ENCODE results near the gene JPH3. TPM values are rescaled to one million over a fixed set of nuclear protein-coding genes. Genes with fewer than 3 reads are reported as not detected.

JPH3 gene
- total RNA-seq, 6 experiments from 2014 or later = not detected

GRCh38 chr16:87598431-87598830 is 3.9 kb upstream of the JPH3 start:
- TF ChIP-seq, protein P1, sequence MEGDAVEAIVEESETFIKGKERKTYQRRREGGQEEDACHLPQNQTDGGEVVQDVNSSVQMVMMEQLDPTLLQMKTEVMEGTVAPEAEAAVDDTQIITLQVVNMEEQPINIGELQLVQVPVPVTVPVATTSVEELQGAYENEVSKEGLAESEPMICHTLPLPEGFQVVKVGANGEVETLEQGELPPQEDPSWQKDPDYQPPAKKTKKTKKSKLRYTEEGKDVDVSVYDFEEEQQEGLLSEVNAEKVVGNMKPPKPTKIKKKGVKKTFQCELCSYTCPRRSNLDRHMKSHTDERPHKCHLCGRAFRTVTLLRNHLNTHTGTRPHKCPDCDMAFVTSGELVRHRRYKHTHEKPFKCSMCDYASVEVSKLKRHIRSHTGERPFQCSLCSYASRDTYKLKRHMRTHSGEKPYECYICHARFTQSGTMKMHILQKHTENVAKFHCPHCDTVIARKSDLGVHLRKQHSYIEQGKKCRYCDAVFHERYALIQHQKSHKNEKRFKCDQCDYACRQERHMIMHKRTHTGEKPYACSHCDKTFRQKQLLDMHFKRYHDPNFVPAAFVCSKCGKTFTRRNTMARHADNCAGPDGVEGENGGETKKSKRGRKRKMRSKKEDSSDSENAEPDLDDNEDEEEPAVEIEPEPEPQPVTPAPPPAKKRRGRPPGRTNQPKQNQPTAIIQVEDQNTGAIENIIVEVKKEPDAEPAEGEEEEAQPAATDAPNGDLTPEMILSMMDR (IDR thresholded peaks at IDR 0.05) = no peak
- peaks cover 33% of the 10 kb centered on the region for H3K27me3 Mint-ChIP-seq (ENCODE audit: insufficient read depth)
- no peak overlapping the region for H3K27ac Mint-ChIP-seq
- DNase-seq = no peak
- H3K36me3 Mint-ChIP-seq (ENCODE audit: low read depth) = no peaks in the 10 kb centered on the region
- H3K4me3 Mint-ChIP-seq = no peak overlapping the region
- H3K4me1 Mint-ChIP-seq (ENCODE audit: low read depth) = no peaks in the 10 kb centered on the region
- H3K9me3 Mint-ChIP-seq = peaks cover 4% of the 10 kb centered on the region; the same call in 1 of the 2 replicates

DNA sequence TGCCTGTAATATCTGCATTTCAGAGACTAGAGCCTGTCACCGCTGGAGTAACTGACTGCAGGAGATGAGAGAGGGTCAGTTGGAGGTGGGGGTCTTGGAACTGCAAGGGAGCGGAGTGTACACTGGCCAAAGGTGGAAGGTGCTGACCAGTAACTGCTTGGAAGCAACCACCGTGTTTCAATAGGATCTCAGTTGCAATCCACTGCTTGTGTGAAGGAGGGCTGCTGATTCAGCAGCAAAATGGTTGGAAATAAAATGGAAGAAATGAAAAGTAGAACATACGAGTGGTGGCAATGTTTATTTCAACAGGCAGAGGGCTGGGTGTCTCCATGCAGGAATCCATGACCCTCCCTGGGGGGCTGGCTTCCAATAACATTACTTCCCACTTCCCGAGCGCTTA is 2.1 kb upstream of the JPH3 start:
- TF ChIP-seq, protein P1 (IDR thresholded peaks at IDR 0.05) = no peak
- H3K27me3 Mint-ChIP-seq (ENCODE audit: insufficient read depth) = peaks cover 47% of the 10 kb centered on the region
- H3K4me3 Mint-ChIP-seq = no peak overlapping the region
- DNase-seq = no peak
- H3K27ac Mint-ChIP-seq = no peak overlapping the region
- no peaks in the 10 kb centered on the region for H3K4me1 Mint-ChIP-seq (ENCODE audit: low read depth)
- H3K9me3 Mint-ChIP-seq = peaks cover 4% of the 10 kb centered on the region; the same call in 1 of the 2 replicates
- no peaks in the 10 kb centered on the region for H3K36me3 Mint-ChIP-seq (ENCODE audit: low read depth)

DNA sequence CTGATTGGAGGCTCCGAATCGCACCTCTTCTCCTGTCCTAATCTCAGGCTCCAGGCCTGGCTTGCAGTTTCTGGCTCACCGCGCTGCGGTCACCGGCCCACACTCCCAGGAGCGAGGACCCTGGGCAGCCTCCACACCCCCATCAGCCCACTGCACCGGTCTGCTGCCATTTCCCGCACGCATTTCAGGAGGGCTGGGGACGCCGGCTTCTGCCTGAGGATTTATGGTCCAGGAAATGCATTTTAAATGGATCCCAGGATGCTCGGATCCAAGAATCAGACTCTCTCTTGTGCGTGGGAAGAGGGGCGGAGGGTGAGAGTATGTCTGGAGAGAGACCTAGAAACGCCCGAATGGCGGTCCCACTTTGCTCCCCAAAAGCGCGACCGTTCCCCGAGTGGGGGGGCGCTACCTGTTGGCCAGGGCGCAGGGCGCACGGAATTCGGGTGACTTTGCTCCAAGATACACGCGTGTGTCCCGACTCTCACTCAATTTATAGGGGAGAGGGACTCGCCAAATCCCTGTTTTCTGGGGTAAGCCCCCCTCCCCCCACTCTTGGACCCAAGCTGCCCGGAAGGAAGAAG is 817 bp upstream of the JPH3 start:
- Mint-ChIP-seq H3K36me3 (ENCODE audit: low read depth) (no peaks in the 10 kb centered on the region), H3K27ac (no peak overlapping the region), H3K9me3 (peaks cover 4% of the 10 kb centered on the region; the same call in 1 of the 2 replicates), H3K4me3 (no peak overlapping the region), H3K27me3 (ENCODE audit: insufficient read depth) (peaks cover 54% of the 10 kb centered on the region), H3K4me1 (ENCODE audit: low read depth) (no peaks in the 10 kb centered on the region)
- TF ChIP-seq, protein P1 (IDR thresholded peaks at IDR 0.05) = no peak
- DNase-seq = no peak

GRCh38 chr16:87602821-87603683 is 744 bp downstream of the JPH3 start:
- Mint-ChIP-seq H3K27ac (no peak overlapping the region), H3K4me1 (ENCODE audit: low read depth) (no peaks in the 10 kb centered on the region), H3K9me3 (peaks cover 4% of the 10 kb centered on the region; the same call in 1 of the 2 replicates), H3K36me3 (ENCODE audit: low read depth) (no peaks in the 10 kb centered on the region), H3K27me3 (ENCODE audit: insufficient read depth) (peaks cover 62% of the 10 kb centered on the region), H3K4me3 (no peak overlapping the region)
- DNase-seq = no peak
- TF ChIP-seq, protein P1 (IDR thresholded peaks at IDR 0.05) = no peak

GRCh38 chr16:87603684-87604633 is 1.7 kb downstream of the JPH3 start:
- H3K4me3 Mint-ChIP-seq = no peak overlapping the region
- no peak overlapping the region for H3K27ac Mint-ChIP-seq
- no peaks in the 10 kb centered on the region for H3K36me3 Mint-ChIP-seq (ENCODE audit: low read depth)
- DNase-seq = no peak
- peaks cover 62% of the 10 kb centered on the region for H3K27me3 Mint-ChIP-seq (ENCODE audit: insufficient read depth)
- no peaks in the 10 kb centered on the region for H3K4me1 Mint-ChIP-seq (ENCODE audit: low read depth)
- peaks cover 4% of the 10 kb centered on the region; the same call in 1 of the 2 replicates for H3K9me3 Mint-ChIP-seq
- TF ChIP-seq, protein P1 (IDR thresholded peaks at IDR 0.05) = no peak
